GM18870 (cell line): ENCODE results near the gene PIK3CD.

ENCODE experiments used
- ATAC-seq: cut with Tn5 transposase; IDR thresholded peaks from one replicate; pipeline ENCODE4 v1.9.1; 2021; ENCODE audit warnings: moderate library complexity; ENCODE audit not compliant: unreplicated experiment

The PIK3CD gene

DNA sequence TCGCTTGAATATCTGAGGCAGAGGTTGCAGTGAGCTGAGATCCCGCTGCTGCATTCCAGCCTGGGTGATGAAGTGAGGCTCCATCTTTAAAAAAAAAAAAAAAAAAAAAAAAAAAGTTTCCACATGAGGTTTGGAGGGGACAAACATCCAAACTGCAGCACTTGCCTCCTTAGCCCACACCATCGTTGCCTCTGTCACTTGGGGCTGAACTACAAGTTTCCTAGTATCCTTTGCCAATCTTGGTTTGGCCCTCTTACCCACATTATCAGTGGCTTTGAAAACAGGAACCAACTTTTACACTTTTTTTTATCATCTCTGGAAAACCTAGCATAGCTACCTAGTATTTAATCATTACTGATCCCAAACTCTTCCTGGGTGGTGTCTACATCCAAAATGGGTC, 113.0 kb downstream of the PIK3CD start:
- no peak for ATAC-seq

GRCh38 chr1:9766759-9767442, 115.4 kb downstream of the PIK3CD start:
- no peak for ATAC-seq

- no peak for ATAC-seq
Observed at GRCh38 chr1:9767964-9768668, 116.6 kb downstream of the PIK3CD start.

DNA sequence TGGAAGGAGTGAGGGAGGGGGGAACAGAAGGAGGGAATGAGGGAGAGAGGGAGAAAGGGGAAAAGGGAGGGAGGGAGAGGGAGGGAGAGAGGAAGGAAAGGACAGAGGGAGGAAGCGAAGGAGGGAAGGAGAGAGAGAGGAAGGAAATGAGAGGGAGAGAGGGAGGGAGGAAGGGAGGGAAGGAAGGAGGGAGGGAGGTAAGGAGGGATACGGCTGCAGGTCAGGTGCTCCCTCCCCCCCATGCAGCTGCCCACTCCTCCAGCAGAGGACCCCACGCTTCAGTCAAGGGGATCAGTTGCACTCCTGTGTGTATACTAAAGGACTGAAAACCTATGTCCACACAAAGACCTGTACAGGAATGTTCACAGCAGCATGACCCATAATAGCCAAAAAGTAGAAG, 117.5 kb downstream of the PIK3CD start:
- ATAC-seq: no peak

- ATAC-seq: no peak
Observed at GRCh38 chr1:9770298-9770697, 118.8 kb downstream of the PIK3CD start.

- ATAC-seq: no peak
Observed at GRCh38 chr1:9774712-9775679, 123.5 kb downstream of the PIK3CD start.

- no peak for ATAC-seq
Observed at GRCh38 chr1:9776685-9777084, 125.2 kb downstream of the PIK3CD start.
